DMS 273 (cell line): ENCODE data around the gene AQP12B.
A peak's percentile ranks its signal among the peaks of the same experiment; 100 is the strongest.
"Not testable (repeated sequence)": the region's sequence is repeated elsewhere in the genome, so short reads cannot be mapped to it uniquely, and the experiment has no call there.

Source experiments
- DNase-seq: peaks from one replicate; lab custom pipeline; 2025; ENCODE audit not compliant: unreplicated experiment; lab: John Stamatoyannopoulos, UW

Gene AQP12B, protein sequence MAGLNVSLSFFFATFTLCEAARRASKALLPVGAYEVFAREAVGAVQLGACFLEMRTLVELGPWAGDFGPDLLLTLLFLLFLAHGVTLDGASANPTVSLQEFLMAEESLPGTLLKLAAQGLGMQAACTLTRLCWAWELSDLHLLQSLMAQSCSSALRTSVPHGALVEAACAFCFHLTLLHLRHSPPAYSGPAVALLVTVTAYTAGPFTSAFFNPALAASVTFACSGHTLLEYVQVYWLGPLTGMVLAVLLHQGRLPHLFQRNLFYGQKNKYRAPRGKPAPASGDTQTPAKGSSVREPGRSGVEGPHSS

DNA sequence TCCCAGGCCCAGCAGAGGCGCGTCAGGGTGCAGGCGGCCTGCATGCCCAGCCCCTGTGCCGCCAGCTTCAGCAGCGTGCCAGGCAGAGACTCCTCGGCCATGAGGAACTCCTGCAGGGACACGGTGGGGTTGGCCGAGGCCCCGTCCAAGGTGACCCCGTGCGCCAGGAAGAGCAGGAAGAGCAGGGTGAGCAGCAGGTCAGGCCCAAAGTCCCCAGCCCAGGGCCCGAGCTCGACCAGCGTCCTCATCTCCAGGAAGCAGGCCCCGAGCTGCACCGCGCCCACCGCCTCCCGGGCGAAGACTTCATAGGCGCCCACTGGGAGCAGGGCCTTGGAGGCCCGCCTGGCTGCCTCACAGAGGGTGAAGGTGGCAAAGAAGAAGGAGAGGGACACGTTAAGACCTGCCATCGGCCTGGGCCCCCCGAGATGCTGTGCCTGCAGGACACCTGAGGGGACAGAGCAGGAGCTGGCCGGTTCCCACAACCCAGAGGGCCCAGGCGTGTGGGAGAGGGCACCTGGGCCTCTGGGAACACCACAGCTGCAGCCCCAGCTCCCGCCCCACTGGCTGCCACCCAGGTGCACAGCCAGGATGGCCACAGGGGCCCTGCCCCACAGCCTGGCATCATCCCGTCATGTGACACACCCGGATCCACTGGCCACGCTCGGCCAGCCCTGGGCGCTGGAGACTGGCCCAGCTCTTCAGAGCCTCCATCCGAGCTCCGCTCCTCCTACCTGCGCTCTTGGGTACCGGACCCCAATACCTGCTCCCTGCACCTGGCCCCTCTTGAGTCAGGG lies at the start of gene AQP12B:
TSS of gene AQP12B (minus strand) at position 455 of the 794 bp plus-strand sequence. CDS start at position 407, 48 bp downstream.
- DNase-seq = not testable (repeated sequence)

DNA sequence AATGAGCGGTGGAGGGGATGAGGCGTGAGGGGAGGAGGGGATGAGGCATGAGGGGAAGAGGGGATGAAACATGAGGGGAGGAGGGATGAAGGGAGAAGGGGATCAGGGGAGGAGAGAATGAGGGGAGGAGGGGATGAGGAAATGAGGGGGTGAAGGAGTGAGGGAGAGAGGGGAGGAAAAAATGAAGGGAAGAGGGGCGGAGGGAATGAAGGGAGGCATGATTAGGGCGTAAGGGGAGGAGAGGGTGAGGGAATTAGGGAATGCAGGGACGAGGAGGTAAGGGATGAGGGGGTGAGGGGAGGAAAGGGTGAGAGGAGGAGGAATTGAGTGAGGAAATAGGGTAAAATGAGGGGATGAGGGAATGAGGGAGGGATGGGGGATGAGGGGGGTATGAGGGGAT lies 49.5 kb upstream of the AQP12B start:
- no peak for DNase-seq

DNA sequence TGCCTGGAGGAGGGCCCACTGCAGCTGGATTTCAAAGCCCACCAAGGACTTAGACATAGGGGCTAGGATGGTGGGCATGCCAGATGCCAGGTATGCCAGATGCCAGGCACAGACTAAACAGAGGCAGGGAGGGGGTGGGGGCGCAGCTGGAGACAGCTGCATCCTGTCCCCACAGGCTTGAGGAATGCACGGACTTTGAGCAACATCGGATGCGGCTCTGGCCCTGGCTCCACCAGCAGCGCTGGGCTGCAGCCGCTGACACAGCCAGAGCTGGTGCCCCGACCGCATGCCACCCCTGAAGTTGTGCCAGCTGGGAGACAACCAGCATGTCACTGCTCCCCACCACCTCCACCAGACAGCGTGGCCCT lies 48.5 kb upstream of the AQP12B start:
- no peak for DNase-seq

DNA sequence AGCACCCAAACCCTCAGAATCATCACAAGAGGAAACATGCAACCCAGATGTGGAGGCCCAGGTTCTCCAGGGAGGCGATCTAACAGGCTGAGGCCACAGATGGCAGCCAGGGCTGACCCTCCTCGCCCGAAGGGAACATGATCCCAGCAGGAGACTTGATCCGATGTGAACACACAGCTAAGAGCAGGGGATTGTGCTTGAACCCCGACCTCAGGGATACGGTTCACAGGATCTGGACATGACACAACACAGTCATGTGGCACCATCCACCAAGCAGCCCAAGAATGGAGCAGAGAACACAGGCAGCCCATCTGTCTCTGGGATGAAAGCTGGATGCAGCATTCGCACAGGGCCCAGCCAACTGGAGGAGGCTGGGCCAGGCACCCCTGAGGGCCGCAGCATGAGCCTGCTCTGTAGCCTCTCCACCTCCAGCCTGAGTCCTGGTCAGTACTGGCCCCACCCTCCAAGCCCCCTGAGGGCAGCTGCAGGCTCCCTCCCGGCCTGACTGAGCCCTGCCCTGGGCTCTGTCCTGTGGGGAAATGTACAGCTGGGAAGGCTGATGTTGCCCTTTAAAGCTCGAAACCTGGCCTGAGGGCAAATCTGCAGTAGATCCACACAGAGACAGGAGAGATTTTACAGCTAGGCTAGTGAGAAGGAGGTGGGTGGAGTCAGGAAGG lies 48.0 kb upstream of the AQP12B start:
- DNase-seq = peak; percentile 72

DNA sequence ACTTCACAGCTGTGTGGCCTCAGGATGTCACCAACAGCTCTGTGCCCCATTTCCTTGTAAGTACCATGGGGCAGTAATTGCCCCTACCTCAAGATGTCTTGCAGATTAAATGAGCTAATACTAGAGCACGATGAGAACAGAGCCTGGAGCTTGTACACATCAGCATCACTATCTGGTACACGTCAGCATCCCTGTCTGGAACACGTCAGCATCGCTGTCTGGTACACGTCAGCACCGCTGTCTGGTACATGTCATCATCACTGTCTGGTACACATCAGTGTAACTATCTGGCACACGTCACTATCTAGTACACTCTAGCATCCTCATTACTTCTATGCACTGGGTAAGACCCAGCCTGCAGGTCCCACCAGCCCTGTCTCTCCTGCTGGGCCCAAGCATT lies 46.1 kb upstream of the AQP12B start:
- DNase-seq = no peak

DNA sequence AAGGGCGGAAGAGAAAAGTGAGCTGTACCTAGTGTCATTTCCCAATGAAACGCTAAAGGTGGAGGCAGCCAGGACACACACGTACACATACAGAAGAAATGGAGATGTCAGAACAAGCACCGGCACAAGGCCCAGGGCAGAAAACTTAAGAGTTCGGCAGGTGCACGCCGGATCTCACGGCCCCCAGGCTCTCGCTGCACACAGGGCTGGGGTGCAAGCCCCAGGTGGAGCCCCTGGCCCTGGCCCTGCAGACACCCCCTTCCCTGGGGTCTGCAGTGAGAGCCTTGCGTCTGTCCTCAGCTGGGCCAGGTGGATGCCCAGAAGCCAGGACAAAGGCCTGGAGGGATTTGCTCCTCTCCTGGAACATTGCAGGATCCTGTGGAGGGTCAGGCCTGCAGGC lies 45.7 kb upstream of the AQP12B start:
- DNase-seq = no peak

DNA sequence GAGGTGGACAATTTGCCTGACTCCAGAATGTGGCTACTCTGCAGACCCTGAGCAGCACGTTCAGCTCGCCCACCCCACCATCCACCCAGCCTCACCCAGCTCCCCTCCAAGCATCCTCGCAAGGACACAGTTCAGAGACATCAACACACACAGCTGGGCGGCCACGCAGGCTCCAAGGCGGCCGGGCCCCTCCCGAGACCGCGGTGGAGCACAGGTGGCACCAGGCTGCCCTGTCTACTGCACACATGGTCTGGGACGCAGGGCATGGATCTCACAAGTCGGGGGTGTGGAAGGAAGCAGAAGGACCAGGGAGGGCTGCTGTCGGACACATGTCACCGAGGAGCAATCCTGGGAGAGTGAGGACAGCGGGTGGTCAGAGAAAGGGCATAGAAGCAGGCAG lies 45.2 kb upstream of the AQP12B start:
- DNase-seq = no peak

DNA sequence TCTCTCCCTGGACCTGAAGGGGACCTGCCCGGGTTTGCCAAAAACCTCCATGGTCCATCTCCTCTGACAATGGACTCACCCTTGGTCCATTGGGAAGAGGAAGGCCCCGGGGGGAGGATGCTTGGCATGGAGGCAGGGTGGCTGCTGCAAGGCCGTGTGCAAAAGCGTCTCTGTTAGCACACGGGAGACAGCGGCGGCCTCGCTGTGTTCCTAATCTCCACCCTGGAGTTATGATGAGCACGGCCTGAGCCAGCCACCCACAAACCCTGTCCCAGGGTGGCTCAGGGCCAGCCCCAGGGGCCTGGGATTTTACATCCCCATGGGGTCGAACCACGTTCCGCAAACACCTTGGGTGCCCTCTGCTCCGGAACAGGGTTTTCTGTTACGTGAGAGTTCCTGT lies 44.8 kb upstream of the AQP12B start:
- no peak for DNase-seq

DNA sequence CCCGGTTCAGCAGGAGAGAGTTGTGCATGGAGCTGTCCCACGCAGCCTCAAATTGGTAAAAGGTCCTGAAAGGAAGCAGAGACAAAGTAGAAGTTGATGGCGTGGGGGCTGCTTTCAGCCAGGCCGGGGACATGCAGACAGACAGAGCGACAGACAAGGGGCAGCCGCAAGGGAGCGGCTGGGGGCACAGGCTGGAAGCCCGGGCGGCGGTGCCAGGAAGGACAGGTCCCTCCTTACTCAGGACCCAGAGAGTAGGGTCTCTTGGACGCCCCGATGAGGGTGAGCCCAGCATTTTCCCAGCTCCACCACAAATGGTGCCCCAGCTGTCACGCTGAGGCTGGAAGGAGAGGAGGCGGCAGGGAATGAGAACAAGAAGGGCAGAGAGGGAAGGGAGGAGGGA lies 44.2 kb upstream of the AQP12B start:
- no peak for DNase-seq

DNA sequence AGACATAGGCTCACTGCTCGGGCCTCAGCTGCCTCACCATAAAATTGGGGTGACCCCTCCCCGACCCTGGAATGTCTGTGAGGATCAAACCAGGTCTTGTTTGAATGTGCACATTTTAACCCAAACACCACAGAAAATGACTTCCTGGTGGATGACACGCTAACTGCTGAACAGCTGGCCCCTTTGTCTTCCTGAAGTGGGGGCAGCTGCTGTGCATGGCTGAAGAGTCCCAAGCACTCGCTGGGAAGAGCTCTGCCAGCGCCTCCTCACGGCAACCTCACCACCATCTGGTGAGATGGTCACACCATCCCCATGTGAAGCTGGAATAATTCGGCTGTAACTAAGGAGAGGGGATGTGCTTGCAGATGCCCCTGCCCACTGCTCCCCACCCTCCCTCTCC lies 43.0 kb upstream of the AQP12B start:
- peak; percentile 92 for DNase-seq

DNA sequence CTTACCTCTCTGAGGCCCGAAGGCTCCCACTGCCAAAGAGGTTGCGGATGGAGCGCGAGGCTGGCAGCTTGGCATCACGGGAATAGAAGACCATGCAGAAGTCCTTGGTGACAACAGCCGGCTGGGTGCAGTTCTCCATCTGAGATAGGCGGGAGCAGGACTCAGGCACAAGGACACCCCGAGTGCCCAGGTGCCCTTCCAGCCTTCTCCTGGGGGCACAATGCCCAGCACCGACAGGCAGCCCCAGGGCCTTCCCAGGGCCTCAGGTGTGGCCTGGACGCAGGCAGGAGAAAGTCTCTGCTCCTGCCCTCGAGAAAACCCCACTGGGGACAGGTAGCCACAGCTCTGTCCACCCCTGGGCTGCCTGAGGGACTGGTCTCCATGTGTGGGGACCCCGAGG lies 42.6 kb upstream of the AQP12B start:
- no peak for DNase-seq

DNA sequence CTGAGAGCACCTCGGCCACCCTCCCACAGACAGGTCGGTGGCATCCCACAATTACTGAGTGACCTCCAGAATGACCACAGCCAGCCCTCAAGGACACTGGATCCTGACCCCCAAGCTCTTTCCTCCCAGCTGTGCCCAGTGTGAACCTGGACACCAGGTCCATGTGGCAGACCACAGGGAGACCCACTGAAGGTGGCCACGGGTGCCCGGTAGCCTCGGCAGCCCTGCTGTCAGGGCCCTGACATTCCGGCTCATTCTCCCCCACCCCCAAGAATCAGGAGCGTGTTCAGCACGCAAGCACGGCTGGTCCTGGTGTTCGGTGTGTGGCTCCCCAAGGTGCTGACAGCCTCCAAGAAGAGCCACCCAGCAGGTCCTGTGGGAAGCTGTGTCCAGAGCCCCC lies 41.7 kb upstream of the AQP12B start:
- no peak for DNase-seq

DNA sequence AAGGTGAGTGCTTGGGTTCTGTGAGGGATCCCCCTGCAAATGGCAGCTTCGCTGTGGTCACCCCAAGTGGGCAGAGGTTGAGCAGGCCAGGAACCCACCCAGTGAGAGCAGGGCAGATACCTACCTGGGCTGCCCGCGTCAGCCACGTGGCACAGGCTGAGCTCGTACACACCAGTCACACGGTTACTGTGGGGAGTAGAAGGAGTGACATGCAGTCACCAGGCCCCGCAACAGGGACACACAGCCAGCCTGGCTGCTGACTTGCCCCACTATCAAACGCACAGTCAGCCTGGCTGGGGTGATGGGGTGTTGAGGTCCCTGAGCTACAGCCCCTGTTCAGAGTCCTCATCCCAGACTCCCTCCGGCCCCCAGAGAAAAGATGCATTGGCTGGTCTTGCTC lies 41.2 kb upstream of the AQP12B start:
- no peak for DNase-seq

DNA sequence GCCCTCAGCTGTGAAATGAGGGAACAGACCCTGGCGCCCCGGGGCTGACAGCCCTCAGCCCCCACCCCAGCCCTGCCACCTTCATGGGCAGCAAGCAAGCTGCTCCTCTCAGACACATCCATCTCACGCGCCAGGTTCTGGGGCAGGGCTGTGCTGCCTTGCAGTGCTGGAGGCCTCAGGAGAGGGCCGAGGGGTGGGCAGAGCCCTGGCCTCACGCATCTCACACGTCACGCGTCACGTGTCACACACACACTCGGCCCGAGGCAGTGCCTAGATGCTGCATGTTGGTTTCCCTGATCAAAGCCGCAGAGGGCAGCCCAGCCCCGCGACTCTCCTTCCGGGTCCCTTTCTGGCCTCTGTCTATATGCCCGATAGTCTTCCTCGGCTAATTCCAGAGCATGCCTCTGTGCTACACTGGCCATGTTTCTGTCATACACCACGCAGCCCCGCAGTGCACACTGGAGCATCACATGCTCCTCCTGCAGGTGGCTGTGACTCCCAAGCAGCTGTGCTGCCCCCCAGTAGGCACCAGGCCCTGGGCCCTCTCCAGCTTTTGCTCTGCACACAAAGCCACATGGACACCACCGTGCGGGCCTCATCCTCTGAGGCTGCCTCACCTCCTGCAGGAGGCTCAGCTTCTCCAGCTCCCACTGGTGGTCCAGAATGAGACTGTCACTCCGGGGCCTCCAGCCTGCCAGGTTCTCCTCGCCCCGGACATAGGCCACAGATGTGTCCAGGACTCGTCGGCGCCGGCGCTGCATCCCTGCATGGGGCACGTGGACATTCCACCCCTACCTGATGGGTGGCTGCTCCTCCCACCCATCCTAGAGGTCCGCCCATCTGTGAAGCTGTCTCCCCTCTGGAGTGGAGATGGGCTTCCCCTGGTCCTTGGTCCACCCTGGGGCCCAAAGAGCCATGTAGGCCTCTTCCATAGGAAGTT lies 40.4 kb upstream of the AQP12B start:
- DNase-seq = peak; percentile 25

DNA sequence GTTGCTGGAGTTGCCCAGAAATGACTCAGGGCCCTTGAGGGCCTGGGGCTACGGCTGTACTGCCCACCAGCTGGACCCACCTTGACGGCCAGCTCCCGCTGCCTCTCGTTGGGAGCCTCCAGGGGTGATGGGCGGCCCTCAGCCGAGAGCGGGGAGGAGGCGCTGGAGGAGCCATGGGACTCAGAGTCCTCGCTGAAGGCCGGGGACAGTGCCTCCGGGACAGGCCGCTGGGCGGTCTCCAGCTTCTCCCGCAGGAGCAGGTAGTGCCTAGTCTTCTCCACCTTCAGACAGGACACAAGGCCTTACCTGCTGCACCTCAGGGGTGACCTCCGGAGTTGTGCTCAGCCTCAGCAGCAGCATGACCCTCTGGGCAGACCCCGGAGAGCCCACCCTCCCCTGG lies 39.7 kb upstream of the AQP12B start:
- DNase-seq = no peak

DNA sequence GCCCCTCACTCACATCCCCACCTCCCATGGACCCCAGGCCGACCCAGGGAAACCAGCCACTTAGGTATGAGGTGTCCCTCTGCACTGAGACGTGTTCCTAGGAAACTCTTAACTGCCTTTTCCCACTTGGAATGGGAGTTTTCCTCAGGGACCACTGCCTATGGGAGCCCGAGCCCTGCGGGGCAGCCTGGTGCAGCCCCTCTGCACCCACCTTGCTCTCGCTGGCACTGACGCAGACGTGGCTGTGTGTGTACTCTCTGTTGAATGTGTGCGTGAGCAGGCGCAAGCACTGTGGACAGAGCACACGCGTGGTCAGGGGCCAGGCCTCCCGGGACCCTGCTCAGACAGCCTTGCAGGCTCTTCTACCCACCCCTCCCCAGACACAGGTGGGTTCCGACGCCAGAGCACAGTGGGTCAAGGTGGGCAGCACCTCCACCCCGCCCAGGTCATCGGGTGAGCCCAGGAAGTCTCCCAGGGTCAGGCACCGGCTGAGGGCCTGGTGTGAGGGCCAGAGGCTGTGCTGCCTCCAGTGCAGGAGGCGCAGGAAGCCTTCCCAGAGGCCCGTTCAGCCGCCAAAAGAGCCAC lies 39.0 kb upstream of the AQP12B start:
- DNase-seq = no peak

DNA sequence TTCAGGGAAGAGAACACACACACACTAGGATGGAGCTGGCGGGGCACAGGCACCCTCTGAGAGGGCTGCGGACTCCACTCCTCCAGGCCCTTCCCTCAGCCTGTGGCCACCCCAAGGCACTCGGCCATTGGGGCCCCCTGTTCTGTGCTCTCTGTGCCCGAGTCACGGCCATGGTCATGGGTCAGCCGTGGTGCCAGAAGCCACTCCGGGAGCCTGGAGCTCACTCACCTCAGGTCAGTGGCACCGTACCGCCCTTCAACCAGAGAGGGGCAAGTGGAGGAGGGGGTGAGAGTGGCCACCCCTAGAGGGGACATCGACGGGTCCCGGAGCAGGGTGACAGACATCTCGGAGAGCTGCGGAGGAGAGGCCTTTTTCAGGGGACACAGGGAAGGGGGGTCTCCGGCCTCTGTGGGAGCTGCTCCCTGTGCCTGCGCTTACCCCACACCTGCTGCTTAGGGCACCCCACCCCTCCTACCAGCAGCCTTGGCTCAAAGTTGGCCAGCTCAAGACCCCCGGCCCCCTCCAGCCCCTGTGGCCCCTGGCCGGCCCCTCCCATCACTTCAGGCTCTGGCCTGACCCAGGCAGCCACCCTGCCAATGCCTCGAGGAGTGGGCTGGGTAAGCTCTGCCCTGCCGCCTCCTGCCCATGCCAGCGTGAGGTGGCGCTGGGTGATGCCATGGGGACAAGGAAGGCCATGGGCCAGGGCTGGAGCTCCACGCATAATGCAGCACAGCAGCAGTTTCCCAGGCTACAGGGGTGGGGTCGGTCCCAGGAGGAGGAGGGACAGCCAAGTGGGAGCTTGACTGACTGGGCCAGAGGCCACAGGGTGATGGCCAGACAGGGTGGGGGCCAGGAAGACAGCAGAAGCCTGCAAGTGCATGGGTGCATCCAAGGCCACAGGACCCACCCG lies 38.3 kb upstream of the AQP12B start:
- no peak for DNase-seq

DNA sequence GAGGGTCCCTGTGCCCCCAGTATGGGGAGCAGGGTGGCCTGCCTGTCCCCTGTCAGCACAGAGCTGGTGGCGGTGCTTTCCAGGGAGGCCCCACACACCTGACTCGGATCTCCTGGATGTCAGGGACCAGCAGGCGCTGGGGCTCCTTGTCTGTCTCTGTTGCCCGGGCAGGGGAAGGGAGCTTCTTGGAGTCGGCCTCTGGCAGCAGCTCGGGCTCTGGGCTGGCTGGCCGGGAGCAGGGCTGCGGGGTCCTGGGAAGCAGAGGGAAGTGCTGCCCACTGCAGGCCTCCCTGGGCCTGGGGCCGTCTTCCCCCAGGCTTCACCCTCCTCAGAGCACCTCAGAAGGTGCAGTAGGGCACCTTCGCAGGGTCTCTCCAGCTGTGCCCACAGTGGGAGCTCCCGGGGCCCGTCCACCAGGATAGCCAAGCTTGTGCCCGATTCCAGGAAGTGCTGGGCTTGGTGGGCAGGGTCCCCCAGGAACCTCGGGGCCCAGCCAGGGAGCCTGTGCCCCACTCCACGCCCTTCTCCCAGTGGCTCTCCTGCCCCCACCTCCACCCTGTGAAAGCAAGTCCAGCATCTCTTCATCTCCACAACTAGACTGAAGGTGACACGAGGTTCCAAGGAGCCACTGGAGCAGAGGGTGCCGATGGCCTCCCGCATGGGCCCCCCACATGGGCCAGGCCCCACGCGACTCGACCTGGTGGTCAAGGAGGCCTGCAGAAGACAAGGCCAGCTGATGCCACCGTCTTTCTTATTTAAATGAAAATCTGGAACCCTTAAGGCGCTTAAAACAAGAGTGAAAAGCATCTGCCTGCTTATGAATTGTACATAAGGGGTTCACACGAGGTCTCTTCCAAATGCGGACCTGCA lies 37.2 kb upstream of the AQP12B start:
- no peak for DNase-seq
